Renal pelvis (tissue), 12 donors: Measurements from ENCODE around the gene ID4. TPM values are rescaled to one million over a fixed set of nuclear protein-coding genes. Genes with fewer than 3 reads are reported as not detected.

Source experiments
- DNase-seq: peaks from one replicate; pipeline ENCODE4 v3.0.0-alpha.2; 2013
- long read RNA-seq, 16 experiments: transcript quantifications; one replicate each; lab custom pipeline, GENCODE V29; 2026
- polyA plus RNA-seq, 3 donors: library from polyadenylated mRNA; unstranded; fragments of 120-200 nt; gene quantifications; one replicate each; pipeline ENCODE4 v1.2.1, GENCODE V29; 2013; ENCODE audit not compliant: insufficient read length in 3 of 3

The ID4 gene, protein sequence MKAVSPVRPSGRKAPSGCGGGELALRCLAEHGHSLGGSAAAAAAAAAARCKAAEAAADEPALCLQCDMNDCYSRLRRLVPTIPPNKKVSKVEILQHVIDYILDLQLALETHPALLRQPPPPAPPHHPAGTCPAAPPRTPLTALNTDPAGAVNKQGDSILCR
- 100 to 1,000 TPM; 125 to 147 (median 133) TPM for polyA plus RNA-seq
- long read RNA-seq, donor 1, transcript ID4-201 (3 exons, 2,344 nt): major isoform, 83 of 83 reads
- long read RNA-seq, donor 1, partial matches to known transcripts: 0 of 83 reads
- long read RNA-seq, donor 1, other reads (novel, unspliced or antisense): 0 of 83 reads
- long read RNA-seq, donor 2, transcript ID4-201 (3 exons, 2,344 nt): major isoform, 98 of 103 reads
- long read RNA-seq, donor 2, partial matches to known transcripts: 5 of 103 reads
- long read RNA-seq, donor 2, other reads (novel, unspliced or antisense): 0 of 103 reads
- long read RNA-seq, donor 3, transcript ID4-201 (3 exons, 2,344 nt): major isoform, 69 of 69 reads
- long read RNA-seq, donor 3, partial matches to known transcripts: 0 of 69 reads
- long read RNA-seq, donor 3, other reads (novel, unspliced or antisense): 0 of 69 reads
- long read RNA-seq, donor 4, transcript ID4-201 (3 exons, 2,344 nt): major isoform, 87 of 120 reads
- long read RNA-seq, donor 4, partial matches to known transcripts: 33 of 120 reads
- long read RNA-seq, donor 4, other reads (novel, unspliced or antisense): 0 of 120 reads
- long read RNA-seq, donor 5, transcript ID4-201 (3 exons, 2,344 nt): major isoform, 39 of 63 reads
- long read RNA-seq, donor 5, partial matches to known transcripts: 24 of 63 reads
- long read RNA-seq, donor 5, other reads (novel, unspliced or antisense): 0 of 63 reads
- long read RNA-seq, donor 6, transcript ID4-201 (3 exons, 2,344 nt): major isoform, 107 of 107 reads
- long read RNA-seq, donor 6, partial matches to known transcripts: 0 of 107 reads
- long read RNA-seq, donor 6, other reads (novel, unspliced or antisense): 0 of 107 reads
- long read RNA-seq, donor 7, transcript ID4-201 (3 exons, 2,344 nt): major isoform, 92 of 92 reads
- long read RNA-seq, donor 7, partial matches to known transcripts: 0 of 92 reads
- long read RNA-seq, donor 7, other reads (novel, unspliced or antisense): 0 of 92 reads
- long read RNA-seq, donor 8, partial matches to known transcripts: 0 of 3 reads
- long read RNA-seq, donor 8, other reads (novel, unspliced or antisense): 0 of 3 reads
- long read RNA-seq, donor 9, transcript ID4-201 (3 exons, 2,344 nt): major isoform, 75 of 109 reads
- long read RNA-seq, donor 9, partial matches to known transcripts: 34 of 109 reads
- long read RNA-seq, donor 9, other reads (novel, unspliced or antisense): 0 of 109 reads
- long read RNA-seq, donor 10, transcript ID4-201 (3 exons, 2,344 nt): major isoform, 63 of 68 reads
- long read RNA-seq, donor 10, partial matches to known transcripts: 5 of 68 reads
- long read RNA-seq, donor 10, other reads (novel, unspliced or antisense): 0 of 68 reads
- long read RNA-seq, donor 11, transcript ID4-201 (3 exons, 2,344 nt): major isoform, 49 of 73 reads
- long read RNA-seq, donor 11, partial matches to known transcripts: 24 of 73 reads
- long read RNA-seq, donor 11, other reads (novel, unspliced or antisense): 0 of 73 reads
- long read RNA-seq, donor 12, transcript ID4-201 (3 exons, 2,344 nt): major isoform, 123 of 135 reads
- long read RNA-seq, donor 12, partial matches to known transcripts: 12 of 135 reads
- long read RNA-seq, donor 12, other reads (novel, unspliced or antisense): 0 of 135 reads
- long read RNA-seq, donor 13, transcript ID4-201 (3 exons, 2,344 nt): major isoform, 47 of 47 reads
- long read RNA-seq, donor 13, partial matches to known transcripts: 0 of 47 reads
- long read RNA-seq, donor 13, other reads (novel, unspliced or antisense): 0 of 47 reads
- long read RNA-seq, donor 14, transcript ID4-201 (3 exons, 2,344 nt): major isoform, 111 of 122 reads
- long read RNA-seq, donor 14, partial matches to known transcripts: 5 of 122 reads
- long read RNA-seq, donor 14, other reads (novel, unspliced or antisense): 6 of 122 reads
- long read RNA-seq, donor 15, transcript ID4-201 (3 exons, 2,344 nt): major isoform, 104 of 104 reads
- long read RNA-seq, donor 15, partial matches to known transcripts: 0 of 104 reads
- long read RNA-seq, donor 15, other reads (novel, unspliced or antisense): 0 of 104 reads
- long read RNA-seq, donor 16, transcript ID4-201 (3 exons, 2,344 nt): major isoform, 83 of 90 reads
- long read RNA-seq, donor 16, partial matches to known transcripts: 7 of 90 reads
- long read RNA-seq, donor 16, other reads (novel, unspliced or antisense): 0 of 90 reads

DNA sequence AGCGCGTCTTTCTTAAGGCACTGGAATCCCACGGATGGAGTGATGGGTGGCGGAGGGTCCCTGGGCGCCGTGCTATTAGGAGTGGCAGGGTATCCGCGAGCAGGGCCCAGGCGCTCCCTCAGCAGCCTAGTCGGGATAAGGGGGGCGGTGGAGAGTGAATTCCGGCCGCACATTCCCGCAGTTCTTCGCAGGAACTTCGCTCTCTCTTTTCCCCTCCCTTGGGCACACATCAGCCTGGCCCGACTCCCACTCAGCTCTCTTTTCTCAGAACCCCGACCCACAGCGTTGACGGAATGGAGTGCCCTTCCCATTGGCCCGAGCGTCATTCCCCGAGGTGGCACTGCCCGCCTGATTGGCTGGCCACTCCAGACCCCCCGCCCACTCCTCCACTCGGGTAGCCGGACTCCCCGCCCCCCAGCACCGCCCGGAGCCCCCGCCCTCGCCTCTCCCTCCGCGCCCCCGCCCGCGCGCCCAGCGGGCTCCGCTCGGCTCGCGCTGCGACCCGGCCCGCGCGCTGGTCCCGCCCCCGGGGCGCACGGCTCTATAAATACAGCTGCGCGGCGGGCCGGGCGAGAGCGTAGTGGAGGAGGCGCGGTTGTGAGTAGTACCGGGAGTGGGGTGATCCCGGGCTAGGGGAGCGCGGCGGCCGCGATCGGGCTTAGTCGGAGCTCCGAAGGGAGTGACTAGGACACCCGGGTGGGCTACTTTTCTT lies at the start of gene ID4:
Gene ID4, plus strand, starts transcription at position 572 of the 712 bp plus-strand sequence. CDS start 385 bp downstream, outside the sequence.
- peak; percentile 98 for DNase-seq

DNA sequence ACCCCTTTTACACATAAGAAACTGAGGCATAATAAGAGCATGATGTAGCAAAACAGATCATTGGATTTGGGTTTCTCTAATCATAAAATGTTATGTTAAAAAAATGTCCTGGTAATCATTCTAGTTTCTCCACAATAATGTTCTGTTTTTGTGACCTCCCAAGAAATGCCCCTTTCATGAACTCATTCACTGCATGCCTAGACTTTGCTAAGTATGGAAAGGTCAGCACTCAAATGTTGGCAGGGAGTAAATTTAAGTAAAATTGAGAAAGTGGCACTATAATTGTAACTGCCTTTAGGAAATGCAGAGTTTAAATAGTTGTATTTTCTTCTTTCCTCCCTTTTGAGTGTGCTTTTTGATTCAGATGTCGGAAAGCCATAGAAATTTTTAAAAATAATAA lies 48.5 kb upstream of the ID4 start:
- DNase-seq: no peak

- no peak for DNase-seq
These were observed 47.9 kb upstream of the ID4 start for GRCh38 chr6:19789100-19789803.

- no peak for DNase-seq
These were observed 45.9 kb upstream of the ID4 start for GRCh38 chr6:19791267-19791666.

DNA sequence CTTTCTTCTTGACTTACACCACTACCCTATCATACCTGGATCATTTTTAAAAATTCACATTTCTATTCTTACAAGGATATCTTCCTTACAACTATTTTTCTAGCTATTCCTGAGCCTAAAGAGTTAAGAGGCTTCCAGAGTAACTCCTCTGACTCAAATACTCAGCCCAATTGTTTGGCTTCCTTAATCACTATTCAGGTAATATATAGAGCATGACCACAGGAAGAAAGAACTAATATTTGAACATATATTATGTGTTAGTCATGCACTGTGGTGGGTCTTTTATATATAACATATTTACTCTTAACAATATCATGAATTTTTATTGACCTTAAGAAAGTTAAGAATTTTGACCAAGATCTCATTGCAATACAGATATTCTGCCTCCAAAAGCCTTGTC lies 42.0 kb upstream of the ID4 start:
- DNase-seq: no peak

DNA sequence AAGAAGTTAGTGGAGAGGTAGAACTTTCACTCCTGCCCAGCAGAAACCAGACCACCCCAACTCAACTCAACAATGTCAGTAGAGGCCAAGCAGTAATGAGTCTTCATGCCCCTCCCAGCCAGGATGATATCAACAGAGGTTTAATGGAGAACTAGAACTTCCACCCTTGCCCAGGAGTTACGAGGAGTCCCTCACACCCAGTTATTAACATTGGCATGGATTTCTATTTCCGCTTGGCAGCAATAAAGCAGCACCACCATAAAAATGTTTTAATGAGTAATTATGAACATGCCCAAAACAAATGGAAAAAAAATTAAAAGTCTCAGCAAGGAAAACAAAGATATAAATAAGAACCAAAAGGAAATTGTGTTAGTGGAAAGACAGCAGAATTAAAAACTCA lies 40.7 kb upstream of the ID4 start:
- no peak for DNase-seq

DNA sequence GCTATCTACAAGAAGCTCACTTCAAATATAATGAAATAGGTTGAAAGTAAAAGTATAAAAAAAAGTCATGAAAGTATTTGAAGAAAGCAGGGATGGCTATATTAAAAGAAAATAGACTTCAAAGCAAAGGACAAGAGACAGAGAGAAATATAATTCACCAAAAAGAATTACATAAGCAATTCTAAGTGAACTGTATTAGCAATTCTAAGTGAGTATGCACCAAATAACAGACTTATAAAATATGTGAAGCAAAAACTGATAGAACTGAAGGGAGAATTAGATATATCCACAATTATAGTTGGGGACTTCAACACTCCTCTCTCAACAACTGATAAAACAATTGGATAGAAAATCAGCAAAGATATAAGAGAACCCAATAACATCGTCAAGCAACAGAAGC lies 38.8 kb upstream of the ID4 start:
- no peak for DNase-seq

GRCh38 chr6:19802656-19803055 lies 34.5 kb upstream of the ID4 start:
- no peak for DNase-seq

GRCh38 chr6:19803331-19804204 lies 33.6 kb upstream of the ID4 start:
- peak; percentile 85 for DNase-seq

GRCh38 chr6:19804205-19805128 lies 32.7 kb upstream of the ID4 start:
- DNase-seq: peak; percentile 96

- no peak for DNase-seq
These were observed 32.1 kb upstream of the ID4 start for GRCh38 chr6:19805129-19805481.

DNA sequence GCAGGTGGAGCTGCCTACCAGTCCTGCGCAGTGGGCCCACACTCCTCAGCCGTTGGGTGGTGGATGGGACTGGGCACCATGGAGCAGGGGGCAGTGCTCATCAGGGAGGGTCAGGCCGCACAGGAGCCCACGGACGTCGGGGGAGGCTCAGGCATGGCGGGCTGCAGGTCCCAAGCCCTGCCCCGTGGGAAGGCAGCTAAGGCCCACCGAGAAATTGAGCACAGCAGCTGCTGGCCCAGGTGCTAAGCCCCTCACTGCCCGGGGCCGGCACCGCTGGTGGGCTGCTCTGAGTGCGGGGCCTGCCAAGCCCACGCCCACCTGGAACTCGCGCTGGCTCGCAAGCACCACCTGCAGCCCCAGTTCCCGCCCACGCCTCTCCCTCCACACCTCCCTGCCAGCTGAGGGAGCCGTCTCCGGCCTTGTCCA lies 30.2 kb upstream of the ID4 start:
- DNase-seq: no peak

GRCh38 chr6:19811397-19812079 lies 25.6 kb upstream of the ID4 start:
- peak; percentile 68 for DNase-seq

DNA sequence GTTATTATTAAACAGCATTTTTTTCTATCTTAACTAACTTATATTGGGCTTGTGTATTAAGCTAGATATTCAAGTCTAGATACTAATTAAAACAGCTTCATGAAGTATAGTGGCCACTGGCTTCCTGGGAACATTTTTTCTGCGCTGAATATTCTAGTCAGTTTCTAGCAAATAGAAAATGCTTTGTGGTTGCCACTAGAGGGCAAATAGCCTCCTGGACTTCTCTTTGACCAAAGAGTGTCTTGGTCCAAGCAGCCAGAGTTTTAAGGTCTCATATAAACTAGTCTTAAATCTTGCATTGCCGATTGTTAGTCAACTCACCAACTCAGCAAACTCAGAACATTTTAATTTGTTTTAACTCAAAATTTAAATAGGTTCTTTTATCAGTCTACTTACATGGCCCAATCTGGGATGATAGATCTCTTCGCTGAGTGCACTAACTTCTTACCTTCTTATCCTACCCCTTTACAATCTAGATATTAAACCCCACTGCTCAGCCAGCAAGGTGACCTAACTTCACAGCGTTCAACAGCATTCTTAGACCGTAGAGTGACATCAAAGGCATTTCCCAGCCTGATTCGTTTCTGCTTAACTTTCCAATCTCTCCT lies 24.6 kb upstream of the ID4 start:
- DNase-seq: no peak

- no peak for DNase-seq
These were observed 18.4 kb upstream of the ID4 start for GRCh38 chr6:19818805-19819204.
